Adrenal gland (tissue), 12 donors: ENCODE data around the gene LSMEM2. TPM values are rescaled to one million over a fixed set of nuclear protein-coding genes. Genes with fewer than 3 reads are reported as not detected.
A peak's percentile ranks its signal among the peaks of the same experiment; 100 is the strongest.

Source experiments
- DNase-seq, 7 donors: peaks; one replicate each; pipeline ENCODE4 v3.0.0-alpha.2; 2019 to 2020
- H3K27ac ChIP-seq, 5 donors: fragments of 200-600 bp; sonication (generic) in 4 of 5; 1 replicate in 3 of 5; 2 replicates in 2 of 5; pipeline versions ENCODE4 v1.5.1 to v1.8.0; 2016 to 2020; ENCODE audit warnings: mild to moderate bottlenecking in 1 of 5
- H3K27me3 ChIP-seq: fragments of 200-600 bp; 2 replicates; pipeline ENCODE4 v1.8.0; 2021
- H3K36me3 ChIP-seq, 2 donors: fragments of 200-600 bp; replicated peaks in 1 of 2; 1 replicate in 1 of 2; 2 replicates in 1 of 2; pipeline versions ENCODE4 v1.5.1 to v1.8.0; 2018 to 2022
- H3K4me1 ChIP-seq, 2 donors: fragments of 200-600 bp; replicated peaks in 1 of 2; 1 replicate in 1 of 2; 2 replicates in 1 of 2; pipeline versions ENCODE4 v1.5.1 to v1.8.0; 2018 to 2021
- H3K4me3 ChIP-seq, 4 donors: fragments of 200-600 bp; sonication (generic) in 3 of 4; one replicate each; pipeline ENCODE4 v1.5.1; 2016 to 2018
- H3K9me3 ChIP-seq, 3 donors: fragments of 200-600 bp; sonication (generic) in 1 of 3; replicated peaks in 1 of 3; 1 replicate in 2 of 3; 2 replicates in 1 of 3; pipeline versions ENCODE4 v1.5.1 to v1.8.0; 2016 to 2021
- POLR2A ChIP-seq, 2 donors: fragments of 450-650 bp; IDR thresholded peaks; one replicate each; pipeline ENCODE4 v1.6.1; 2017; ENCODE audit warnings: antibody characterized with exemption in 2 of 2, mild to moderate bottlenecking in 2 of 2, moderate library complexity in 1 of 2
- WGBS, 4 donors: extraction: QIAGEN DNeasy Blood & Tissue Kit in 2 of 4; methylation state at CpG; one replicate each; pipeline versions ENCODE4 v1.1.5 to v1.1.7; 2013 to 2017; 5-methylcytosine and 5-hydroxymethylcytosine counted together
- intact Hi-C, 2 donors: fragments of 100-400 bp; cut with DNase I; formaldehyde crosslinking; loops; one replicate each; pipeline versions ENCODE4 v1.14.1 to v1.15.0; 2022 to 2023
- polyA plus RNA-seq, 3 donors: library from polyadenylated mRNA; stranded (reverse); fragments of 200-250 nt in 2 of 3; fragments of 350-450 nt in 1 of 3; fragmentation: Illumina TruSeq in 1 of 3; extraction: RNeasy Lipid Tissue Mini Kit (QIAGEN cat#74804) in 1 of 3; gene quantifications; one replicate each; pipeline ENCODE4 v1.2.3, GENCODE V29; 2013 to 2014
- total RNA-seq, 9 donors: library from RNA; depleted of rRNA in 4 of 9; stranded (reverse); fragments of >200 nt in 4 of 9; fragments of 120-200 nt in 1 of 9; fragmentation: NEBNext Ultra II Directional in 1 of 9; extraction: Animal tissue kit (Norgen Biotek cat#: 25700) in 1 of 9; gene quantifications; one replicate each; pipeline versions ENCODE4 v1.1.0 to v1.2.4, GENCODE V29; 2013 to 2023
- TF ChIP-seq, protein P1 (sequence below), 6 experiments: fragments of 450-650 bp in 4 of 6; fragments of 200-600 bp in 2 of 6; sonication (generic) in 1 of 6; IDR thresholded peaks; 1 replicate in 5 of 6; 2 replicates in 1 of 6; pipeline versions ENCODE4 v1.5.1 to v1.8.0; 2016 to 2021; ENCODE audit warnings: antibody characterized with exemption in 6 of 6, mild to moderate bottlenecking in 2 of 6, moderate library complexity in 1 of 6
- donor health status: healthy with polysubstance abuse.
- donor health status: Bipolar disorder and iron deficiency.
- donor health status: DM: yes; HTN: yes; CAD: no.
- donor health status: DM: no; HTN: no; CAD: no.
- donor health status: DM: no; HTN: no; CAD: no.
- donor health status: DM: yes; HTN: yes; CAD: no.

The LSMEM2 gene
- total and polyA plus RNA-seq, 12 donors, result 0.09 to 0.76 (median 0.47) TPM; not detected in 5

DNA sequence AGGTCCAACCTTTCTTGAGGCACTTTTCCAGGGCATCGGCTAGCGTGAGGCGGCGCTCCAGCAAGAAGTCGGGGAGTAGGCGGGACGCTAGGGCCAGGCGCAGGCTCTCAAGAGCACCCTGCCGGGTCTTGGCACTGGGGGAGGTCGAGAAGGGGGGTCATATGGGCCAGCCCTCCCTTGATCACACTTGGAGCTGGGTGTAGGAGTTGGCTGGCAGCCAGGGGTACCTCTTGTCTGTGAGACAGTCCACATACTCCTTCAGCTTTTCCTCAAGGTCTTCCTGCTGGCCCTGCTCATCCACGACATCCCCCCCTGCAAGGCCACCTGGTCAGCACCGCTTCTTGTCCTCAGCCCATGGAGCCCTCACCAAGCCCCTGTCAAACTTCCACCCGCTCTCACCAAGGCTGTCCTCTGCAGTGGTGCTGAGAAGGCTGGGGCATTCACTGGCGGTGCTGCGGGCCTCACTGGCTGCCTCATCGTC is 11.3 kb downstream of the LSMEM2 start:
- Histone ChIP-seq H3K36me3 (peaks cover 0 to 30% of the 10 kb centered on the region in 2 donors), H3K9me3 (no peaks in the 10 kb centered on the region), H3K4me1 (peaks cover 19 to 21% of the 10 kb centered on the region in 2 donors), H3K27ac (no peak overlapping the region), H3K27me3 (no peaks in the 10 kb centered on the region), H3K4me3 (no peak overlapping the region)
- TF ChIP-seq POLR2A (IDR thresholded peaks at IDR 0.05), result no peak
- TF ChIP-seq, protein P1, sequence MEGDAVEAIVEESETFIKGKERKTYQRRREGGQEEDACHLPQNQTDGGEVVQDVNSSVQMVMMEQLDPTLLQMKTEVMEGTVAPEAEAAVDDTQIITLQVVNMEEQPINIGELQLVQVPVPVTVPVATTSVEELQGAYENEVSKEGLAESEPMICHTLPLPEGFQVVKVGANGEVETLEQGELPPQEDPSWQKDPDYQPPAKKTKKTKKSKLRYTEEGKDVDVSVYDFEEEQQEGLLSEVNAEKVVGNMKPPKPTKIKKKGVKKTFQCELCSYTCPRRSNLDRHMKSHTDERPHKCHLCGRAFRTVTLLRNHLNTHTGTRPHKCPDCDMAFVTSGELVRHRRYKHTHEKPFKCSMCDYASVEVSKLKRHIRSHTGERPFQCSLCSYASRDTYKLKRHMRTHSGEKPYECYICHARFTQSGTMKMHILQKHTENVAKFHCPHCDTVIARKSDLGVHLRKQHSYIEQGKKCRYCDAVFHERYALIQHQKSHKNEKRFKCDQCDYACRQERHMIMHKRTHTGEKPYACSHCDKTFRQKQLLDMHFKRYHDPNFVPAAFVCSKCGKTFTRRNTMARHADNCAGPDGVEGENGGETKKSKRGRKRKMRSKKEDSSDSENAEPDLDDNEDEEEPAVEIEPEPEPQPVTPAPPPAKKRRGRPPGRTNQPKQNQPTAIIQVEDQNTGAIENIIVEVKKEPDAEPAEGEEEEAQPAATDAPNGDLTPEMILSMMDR (IDR thresholded peaks at IDR 0.05), result no peak
- peak in 4 of 7 donors; percentile 44 to 70 (median 54) for DNase-seq
- intact Hi-C loops, result no loop called here
- 82 to 90% (median 86%) methylated on average over 9 to 16 of the region's 16 CpGs for WGBS, 4 donors

DNA sequence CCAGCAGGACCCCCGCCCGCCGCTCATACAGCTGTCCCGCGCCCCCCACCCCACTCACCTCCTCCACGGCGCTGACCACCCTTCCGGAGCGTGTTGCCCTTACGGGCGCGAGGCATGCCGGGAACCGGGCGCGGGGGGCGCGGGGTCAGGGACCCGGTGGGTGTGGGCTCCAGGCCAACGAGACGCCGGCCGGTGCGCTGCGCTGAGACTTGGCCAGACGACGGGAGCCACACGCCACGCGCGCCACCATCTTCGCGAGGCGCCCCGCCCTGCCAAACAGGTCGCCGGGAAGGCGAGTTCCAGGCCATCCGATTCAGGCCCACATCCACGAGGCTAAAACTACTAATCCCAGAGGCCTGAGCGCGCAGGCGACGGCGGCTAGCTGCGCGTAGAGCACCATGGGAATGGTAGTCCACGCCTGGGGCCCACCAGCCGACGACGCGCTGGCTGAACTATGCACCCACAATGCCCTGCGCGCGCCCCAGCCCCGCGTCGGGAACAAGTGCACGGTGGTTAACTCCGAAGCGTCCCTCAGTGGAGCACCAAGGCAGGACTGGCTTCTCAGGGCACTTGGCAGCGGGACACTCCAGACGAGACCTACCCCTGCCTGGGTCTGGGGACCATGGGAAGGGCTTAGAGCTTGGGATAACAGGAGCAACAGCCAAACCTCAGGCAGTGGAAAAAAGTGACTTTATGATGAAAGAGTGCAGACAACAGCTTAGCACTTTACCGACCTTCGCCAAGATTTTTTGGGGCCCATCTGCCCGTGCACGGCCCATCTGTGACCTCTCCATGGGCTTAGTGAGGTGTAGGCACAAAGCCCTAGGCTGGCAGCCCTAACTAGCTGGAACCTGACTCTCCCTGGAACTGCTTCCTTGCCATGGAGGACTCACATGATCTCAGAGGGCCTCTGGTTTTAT is 13.5 kb downstream of the LSMEM2 start, which contains the start of gene IFRD2:
Gene IFRD2, minus strand, starts transcription at position 271 of the 920 bp plus-strand sequence. Its CDS starts 155 bp downstream, at position 116.
- Histone ChIP-seq H3K4me3 (peak within 1 kb of the TSS; percentile 3 to 84 (median 78)), H3K36me3 (peaks cover 0 to 28% of the 10 kb centered on the region in 2 donors), H3K4me1 (peaks cover 19 to 21% of the 10 kb centered on the region in 2 donors), H3K9me3 (no peaks in the 10 kb centered on the region), H3K27ac (peak within 1 kb of the TSS; percentile 23 to 92 (median 82)), H3K27me3 (no peaks in the 10 kb centered on the region)
- peak in 1 of 2 donors; percentile 88 for TF ChIP-seq POLR2A (IDR thresholded peaks at IDR 0.05)
- TF ChIP-seq, protein P1 (IDR thresholded peaks at IDR 0.05), result no peak
- DNase-seq, result peak; percentile 95 to 99 (median 98)
- intact Hi-C loops, result no loop called here
- WGBS, 4 donors, result 0 to 10% (median 1%) methylated on average over 5 to 67 of the region's 67 CpGs

DNA sequence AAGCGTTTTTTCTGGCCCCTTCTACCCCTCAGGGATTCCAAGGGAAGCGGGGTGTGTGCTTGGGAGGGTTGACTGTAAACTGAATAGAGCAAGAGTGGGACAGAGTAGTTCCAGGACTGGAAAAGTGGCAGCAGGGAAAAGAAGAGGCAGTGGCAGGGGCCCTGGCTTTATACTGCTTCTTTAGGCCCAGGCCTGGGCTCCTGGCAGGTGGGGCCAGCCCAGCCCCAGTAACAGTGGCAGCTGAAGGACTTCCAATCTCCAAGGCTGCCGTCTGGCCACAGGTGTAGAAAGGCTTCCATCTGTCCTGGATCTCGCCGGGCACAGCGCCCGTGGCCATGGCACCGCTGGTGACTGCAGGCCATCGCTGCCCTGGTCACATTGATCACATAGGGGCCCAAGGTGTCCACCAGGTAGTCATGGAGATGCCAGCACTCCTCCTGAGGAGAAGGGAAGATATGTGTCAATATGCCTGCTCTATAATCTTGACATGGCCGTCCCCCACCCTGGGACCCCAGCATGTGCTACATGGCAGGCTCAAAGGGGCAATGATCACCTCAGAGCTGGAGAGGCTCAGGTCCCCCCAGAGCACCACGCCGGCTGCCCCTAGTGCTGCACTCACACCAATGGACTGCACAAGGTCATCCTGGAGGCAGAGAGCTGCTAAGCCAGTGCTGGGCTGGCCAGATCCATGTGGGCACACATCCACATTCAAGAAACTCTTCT is 14.4 kb downstream of the LSMEM2 start:
- Histone ChIP-seq H3K4me3 (peak overlapping the region in 1 of 4 donors; percentile 80), H3K9me3 (no peaks in the 10 kb centered on the region), H3K27ac (peak overlapping the region; percentile 23 to 92 (median 65)), H3K27me3 (no peaks in the 10 kb centered on the region), H3K4me1 (peaks cover 19 to 25% of the 10 kb centered on the region in 2 donors), H3K36me3 (peaks cover 0 to 20% of the 10 kb centered on the region in 2 donors)
- peak in 1 of 2 donors; percentile 39 for TF ChIP-seq POLR2A (IDR thresholded peaks at IDR 0.05)
- TF ChIP-seq, protein P1 (IDR thresholded peaks at IDR 0.05), result no peak
- DNase-seq, result peak in 5 of 7 donors; percentile 44 to 72 (median 65)
- intact Hi-C loops, result no loop called here
- WGBS, 4 donors, result 62 to 68% (median 65%) methylated on average over 10 to 12 of the region's 12 CpGs

DNA sequence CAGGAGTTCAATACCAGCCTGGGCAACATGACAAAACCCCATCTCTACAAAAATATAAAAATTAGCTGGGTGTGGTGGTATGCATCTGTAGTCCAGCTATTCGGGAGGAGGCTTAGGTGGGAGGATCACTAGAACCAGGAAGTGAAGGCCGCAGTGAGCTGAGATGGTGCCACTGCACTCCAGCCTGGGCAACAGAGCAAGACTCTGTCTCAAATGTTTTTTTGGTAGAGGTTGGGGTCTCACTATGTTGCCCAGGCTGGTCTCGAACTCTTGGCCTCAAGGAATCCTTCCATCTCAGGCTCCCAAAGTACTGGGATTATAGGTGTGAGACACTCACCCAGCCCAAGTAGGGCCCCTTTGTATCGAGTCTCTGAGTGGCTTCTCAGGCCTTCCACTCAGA is 15.2 kb downstream of the LSMEM2 start:
- H3K4me3 ChIP-seq, result no peak overlapping the region
- peaks cover 0 to 11% of the 10 kb centered on the region in 2 donors for H3K36me3 ChIP-seq
- H3K4me1 ChIP-seq, result peaks cover 19 to 32% of the 10 kb centered on the region in 2 donors
- peak overlapping the region in 3 of 5 donors; percentile 65 to 92 (median 82) for H3K27ac ChIP-seq
- H3K9me3 ChIP-seq, result no peaks in the 10 kb centered on the region
- DNase-seq, result no peak
- TF ChIP-seq, protein P1 (IDR thresholded peaks at IDR 0.05), result no peak
- TF ChIP-seq POLR2A (IDR thresholded peaks at IDR 0.05), result no peak
- intact Hi-C loops, result no loop called here
- WGBS, 4 donors, result 82 to 92% (median 85%) methylated on average over 2 to 4 of the region's 4 CpGs
- no peaks in the 10 kb centered on the region for H3K27me3 ChIP-seq
